ENCODE measurements around the gene ADGRG1. TPM values are rescaled to one million over a fixed set of nuclear protein-coding genes. Genes with fewer than 3 reads are reported as not detected.
A peak's percentile ranks its signal among the peaks of the same experiment; 100 is the strongest.

The ADGRG1 gene
- total RNA-seq, 1 experiment from 2014 or later = 2.0 TPM

GRCh38 chr16:57634171-57634570 lies 5.7 kb downstream of the ADGRG1 start (continued):
- TF ChIP-seq ZNF281 (CRISPR knock-in tag; IDR thresholded peaks at IDR 0.05) = no peak

- DNase-seq (ENCODE audit: low spot score) = no peak
- Mint-ChIP-seq H3K4me3 (no peak overlapping the region), H3K27ac (no peak overlapping the region), H3K27me3 (ENCODE audit: low read depth) (peaks cover 7% of the 10 kb centered on the region; the same call in 1 of the 2 replicates), H3K4me1 (peaks cover under 1% of the 10 kb centered on the region; the same call in 1 of the 2 replicates), H3K9me3 (no peaks in the 10 kb centered on the region), H3K36me3 (no peaks in the 10 kb centered on the region)
- ChIA-PET POLR2A (interaction anchor here (1.2 kb wide), 1 partner anchor 8 kb away, joined by 4 read pairs; no protein-coding TSS in a partner anchor), CTCF (interaction anchor here (1.1 to 3.3 kb wide), 6 partner anchors 13 to 59 kb away, joined by 3 to 11 read pairs (median 5); no protein-coding TSS in a partner anchor)
- no peak for ATAC-seq
- peak; percentile 38; the same call in 1 of the 2 replicates for TF ChIP-seq GABPB1 (CRISPR knock-in tag; IDR thresholded peaks at IDR 0.05)
- no peak for TF ChIP-seq AR (CRISPR knock-in tag; IDR thresholded peaks at IDR 0.05)
- TF ChIP-seq TP53 (CRISPR knock-in tag; IDR thresholded peaks at IDR 0.05) = no peak
Observed at GRCh38 chr16:57635266-57636097, 7.1 kb downstream of the ADGRG1 start.

GRCh38 chr16:57636184-57636583 lies 7.8 kb downstream of the ADGRG1 start:
- no peaks in the 10 kb centered on the region for H3K9me3 Mint-ChIP-seq
- ATAC-seq = no peak
- H3K4me1 Mint-ChIP-seq = no peaks in the 10 kb centered on the region
- no peaks in the 10 kb centered on the region for H3K36me3 Mint-ChIP-seq
- ChIA-PET POLR2A (interaction anchor here (0.6 kb wide), 1 partner anchor 14 kb away, joined by 6 read pairs; no protein-coding TSS in a partner anchor), CTCF (interaction anchor here (1.1 to 4.3 kb wide), 6 partner anchors 9 to 60 kb away, joined by 4 to 27 read pairs (median 8); partner anchors contain the start of gene ADGRG1)
- H3K27ac Mint-ChIP-seq = no peak overlapping the region
- DNase-seq (ENCODE audit: low spot score) = no peak
- no peak overlapping the region for H3K4me3 Mint-ChIP-seq
- H3K27me3 Mint-ChIP-seq (ENCODE audit: low read depth) = peaks cover 7% of the 10 kb centered on the region; the same call in 1 of the 2 replicates
- TF ChIP-seq SOX15 (CRISPR knock-in tag; IDR thresholded peaks at IDR 0.05) (no peak), ARID4B (CRISPR knock-in tag; IDR thresholded peaks at IDR 0.05; ENCODE audit: borderline replicate concordance) (no peak), ZBTB43 (CRISPR knock-in tag; IDR thresholded peaks at IDR 0.05) (no peak), TP53 (CRISPR knock-in tag; IDR thresholded peaks at IDR 0.05) (no peak), ZNF425 (CRISPR knock-in tag; conservative IDR thresholded peaks at IDR 0.05) (no peak), MXD4 (CRISPR knock-in tag; IDR thresholded peaks at IDR 0.05; ENCODE audit: borderline replicate concordance) (no peak), ZNF232 (CRISPR knock-in tag; IDR thresholded peaks at IDR 0.05) (no peak), ZSCAN18 (CRISPR knock-in tag; IDR thresholded peaks at IDR 0.05) (no peak), RORB (CRISPR knock-in tag; IDR thresholded peaks at IDR 0.05) (no peak), ELF4 (CRISPR knock-in tag; IDR thresholded peaks at IDR 0.05; ENCODE audit: low read depth) (no peak), USF2 (CRISPR knock-in tag; IDR thresholded peaks at IDR 0.05) (no peak)
